Kidney epithelial cell (primary cell): Measurements from ENCODE around the gene MRPL21. TPM values are rescaled to one million over a fixed set of nuclear protein-coding genes. Genes with fewer than 3 reads are reported as not detected.
A peak's percentile ranks its signal among the peaks of the same experiment; 100 is the strongest.

Experiments
- DNase-seq: peaks from one replicate; pipeline ENCODE4 v3.0.0-alpha.2; 2010; ENCODE audit warnings: low read depth
- H3K27me3 ChIP-seq: 2 replicates; pipeline ENCODE4 v1.6.0; 2011; ENCODE audit warnings: low read length; ENCODE audit not compliant: control insufficient read depth, insufficient read depth
- H3K36me3 ChIP-seq: 2 replicates; pipeline ENCODE4 v1.5.1; 2011; ENCODE audit warnings: low read length; ENCODE audit not compliant: control insufficient read depth, insufficient read depth
- H3K4me3 ChIP-seq: 2 replicates; pipeline ENCODE4 v1.5.1; 2011; ENCODE audit warnings: low read depth, mild to moderate bottlenecking, control low read depth, low read length
- total RNA-seq: library from RNA; depleted of rRNA; stranded (reverse); fragments of >200 nt; gene quantifications from 2 replicates; pipeline ENCODE4 v1.2.3, GENCODE V29; 2015
- TF ChIP-seq, protein P1 (sequence below): IDR thresholded peaks from 2 replicates; pipeline ENCODE4 v1.5.1; 2011; ENCODE audit warnings: mild to moderate bottlenecking, moderate library complexity, low read length, control low read depth, inconsistent platforms; ENCODE audit not compliant: insufficient read depth, poor library complexity, severe bottlenecking

MRPL21 gene
- total RNA-seq, result 84.3 and 87.4 TPM in 2 replicates

DNA sequence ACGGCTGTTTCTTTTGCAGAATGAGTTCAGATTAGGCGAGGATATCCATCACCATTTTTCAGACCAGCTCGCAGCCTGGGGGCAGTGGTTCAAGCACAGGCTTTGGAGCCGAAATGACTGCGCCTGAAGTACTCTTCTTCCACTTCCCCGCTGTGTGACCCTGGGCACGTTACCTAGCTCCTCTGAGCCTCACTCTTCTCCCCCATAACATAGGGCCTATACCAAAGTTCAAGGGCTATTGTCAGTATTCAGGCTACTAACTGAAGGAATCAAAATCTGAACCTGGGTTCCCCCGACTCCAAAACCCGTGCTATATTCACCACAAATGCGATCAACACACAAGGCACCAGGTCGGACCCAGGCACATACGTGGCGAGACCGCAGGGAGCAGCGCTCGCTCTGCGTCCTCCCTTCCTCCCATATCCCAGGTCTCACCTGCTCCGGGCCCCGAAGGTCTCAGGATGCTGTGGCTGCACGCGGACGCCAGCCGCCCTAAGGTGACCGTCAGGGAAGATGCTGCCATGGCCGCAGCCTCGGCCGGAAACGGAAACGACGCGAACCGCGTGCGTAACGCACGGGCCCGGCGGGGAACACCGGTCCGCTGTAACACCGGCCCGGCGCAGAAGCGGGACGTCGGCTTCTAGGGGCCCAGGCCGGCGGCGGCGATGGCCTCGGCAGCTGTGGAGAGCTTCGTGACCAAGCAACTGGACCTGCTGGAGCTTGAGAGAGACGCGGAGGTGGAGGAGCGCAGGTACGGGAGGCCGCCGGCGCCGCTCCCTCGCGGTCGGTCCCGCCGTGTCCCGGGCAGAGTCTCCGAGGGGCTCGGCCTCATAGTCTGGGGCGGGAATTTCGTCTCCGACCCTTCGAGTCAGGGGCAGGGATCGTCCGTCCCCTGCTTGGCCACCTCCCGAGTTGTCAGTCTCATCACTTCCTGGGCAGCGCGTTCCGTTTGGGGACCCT lies at the start of gene MRPL21, which contains the start of gene IGHMBP2:
TSS of gene MRPL21 (minus strand) at position 545 of the 960 bp plus-strand sequence. CDS start at position 523, 22 bp downstream.
TSS of gene IGHMBP2 (plus strand) at position 604 of the 960 bp plus-strand sequence. CDS start at position 666, 62 bp downstream.
- H3K36me3 ChIP-seq, result no peaks in the 10 kb centered on the region
- TF ChIP-seq, protein P1, sequence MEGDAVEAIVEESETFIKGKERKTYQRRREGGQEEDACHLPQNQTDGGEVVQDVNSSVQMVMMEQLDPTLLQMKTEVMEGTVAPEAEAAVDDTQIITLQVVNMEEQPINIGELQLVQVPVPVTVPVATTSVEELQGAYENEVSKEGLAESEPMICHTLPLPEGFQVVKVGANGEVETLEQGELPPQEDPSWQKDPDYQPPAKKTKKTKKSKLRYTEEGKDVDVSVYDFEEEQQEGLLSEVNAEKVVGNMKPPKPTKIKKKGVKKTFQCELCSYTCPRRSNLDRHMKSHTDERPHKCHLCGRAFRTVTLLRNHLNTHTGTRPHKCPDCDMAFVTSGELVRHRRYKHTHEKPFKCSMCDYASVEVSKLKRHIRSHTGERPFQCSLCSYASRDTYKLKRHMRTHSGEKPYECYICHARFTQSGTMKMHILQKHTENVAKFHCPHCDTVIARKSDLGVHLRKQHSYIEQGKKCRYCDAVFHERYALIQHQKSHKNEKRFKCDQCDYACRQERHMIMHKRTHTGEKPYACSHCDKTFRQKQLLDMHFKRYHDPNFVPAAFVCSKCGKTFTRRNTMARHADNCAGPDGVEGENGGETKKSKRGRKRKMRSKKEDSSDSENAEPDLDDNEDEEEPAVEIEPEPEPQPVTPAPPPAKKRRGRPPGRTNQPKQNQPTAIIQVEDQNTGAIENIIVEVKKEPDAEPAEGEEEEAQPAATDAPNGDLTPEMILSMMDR, result no peak
- no peaks in the 10 kb centered on the region for H3K27me3 ChIP-seq
- H3K4me3 ChIP-seq, result peak within 1 kb of the TSS; percentile 100
- no peak for DNase-seq

DNA sequence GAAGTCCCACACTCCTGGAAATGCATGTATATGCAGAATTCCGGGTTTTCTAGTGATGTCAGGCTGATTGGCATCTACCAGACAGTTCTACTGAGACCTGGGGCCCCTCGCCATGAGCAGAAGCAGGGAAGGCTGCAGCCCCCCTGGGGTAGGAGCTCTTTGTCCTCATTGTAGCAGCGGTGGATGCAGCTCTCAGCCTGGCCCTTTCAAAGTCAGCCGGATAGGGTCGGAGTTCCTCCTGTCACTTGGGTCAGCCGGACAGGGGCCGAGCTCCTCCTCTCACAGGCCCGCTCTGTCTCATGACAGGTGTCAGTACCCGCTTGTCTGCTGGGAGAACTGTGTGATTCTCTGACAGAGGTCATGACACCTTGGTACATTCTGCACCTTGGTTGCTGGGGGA lies 47.1 kb upstream of the MRPL21 start:
- no peak overlapping the region for H3K4me3 ChIP-seq

DNA sequence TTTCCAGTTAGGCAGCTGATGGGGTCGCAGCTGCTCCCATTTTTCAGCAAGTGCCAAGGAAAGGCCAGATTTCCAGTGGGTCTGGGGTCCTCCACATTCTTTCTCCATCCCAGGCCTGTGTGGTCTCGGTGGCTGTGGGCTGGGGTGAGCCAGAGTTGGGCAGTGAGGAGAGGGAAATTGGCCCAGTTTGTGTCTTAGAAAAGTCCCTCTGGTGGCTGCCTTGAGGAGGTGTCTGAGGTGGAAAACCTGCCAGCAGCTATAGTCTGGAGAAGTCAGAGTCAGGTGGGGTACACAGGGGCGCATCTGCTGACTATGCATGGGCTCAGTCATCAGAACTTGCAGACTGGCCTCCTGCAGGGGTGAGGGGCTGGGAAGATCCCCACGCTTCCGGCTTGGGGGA lies 46.6 kb upstream of the MRPL21 start:
- H3K4me3 ChIP-seq, result no peak overlapping the region
- no peak for DNase-seq

More for the DNA sequence above, 47.1 kb upstream of the MRPL21 start:
- TF ChIP-seq, protein P1, result no peak
- Histone ChIP-seq H3K27me3 (no peaks in the 10 kb centered on the region), H3K36me3 (no peaks in the 10 kb centered on the region)
- DNase-seq, result no peak

DNA sequence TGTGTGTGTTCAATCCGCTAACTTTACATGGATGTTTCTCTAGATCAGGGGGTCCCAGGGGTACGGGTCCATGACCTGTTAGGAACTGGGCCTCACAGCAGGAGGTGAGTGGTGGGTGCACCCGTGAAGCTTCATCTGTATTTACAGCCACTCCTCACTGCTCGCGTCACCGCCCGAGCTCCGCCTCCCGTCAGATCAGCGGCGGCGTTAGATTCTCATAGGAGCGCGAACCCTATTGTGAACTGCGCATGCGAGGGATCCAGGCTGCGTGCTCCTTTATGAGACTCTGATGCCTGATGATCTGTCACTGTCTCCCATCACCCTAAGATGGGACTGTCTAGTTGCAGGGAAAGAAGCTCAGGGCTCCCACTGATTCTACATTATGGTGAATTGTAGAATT lies 45.3 kb upstream of the MRPL21 start:
- Histone ChIP-seq H3K27me3 (no peaks in the 10 kb centered on the region), H3K36me3 (no peaks in the 10 kb centered on the region), H3K4me3 (no peak overlapping the region)
- TF ChIP-seq, protein P1, result no peak
- DNase-seq, result no peak

More for the DNA sequence above, 46.6 kb upstream of the MRPL21 start:
- TF ChIP-seq, protein P1, result peak; percentile 49
- H3K36me3 ChIP-seq, result no peaks in the 10 kb centered on the region
- H3K27me3 ChIP-seq, result no peaks in the 10 kb centered on the region

DNA sequence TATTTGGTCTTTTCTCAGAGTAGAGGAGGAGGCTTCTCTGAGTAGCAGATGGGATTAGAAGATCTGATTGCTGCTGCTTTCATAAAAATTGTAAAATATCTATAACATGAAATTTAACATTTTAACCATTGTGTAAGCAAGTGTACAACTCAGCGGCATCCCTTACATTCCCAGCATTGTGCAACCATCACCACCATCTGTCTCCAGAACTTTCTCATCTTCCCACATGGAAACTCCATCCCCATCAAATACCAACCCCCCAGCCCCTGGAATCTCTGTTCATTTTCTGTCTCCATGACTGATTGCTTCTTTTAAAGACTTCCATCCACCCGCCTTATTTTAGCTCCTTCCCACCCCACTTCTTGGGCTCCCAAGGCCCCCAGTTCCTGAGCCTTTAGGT lies 44.9 kb upstream of the MRPL21 start:
- no peak for DNase-seq
- Histone ChIP-seq H3K4me3 (no peak overlapping the region), H3K27me3 (no peaks in the 10 kb centered on the region), H3K36me3 (no peaks in the 10 kb centered on the region)
- TF ChIP-seq, protein P1, result no peak

DNA sequence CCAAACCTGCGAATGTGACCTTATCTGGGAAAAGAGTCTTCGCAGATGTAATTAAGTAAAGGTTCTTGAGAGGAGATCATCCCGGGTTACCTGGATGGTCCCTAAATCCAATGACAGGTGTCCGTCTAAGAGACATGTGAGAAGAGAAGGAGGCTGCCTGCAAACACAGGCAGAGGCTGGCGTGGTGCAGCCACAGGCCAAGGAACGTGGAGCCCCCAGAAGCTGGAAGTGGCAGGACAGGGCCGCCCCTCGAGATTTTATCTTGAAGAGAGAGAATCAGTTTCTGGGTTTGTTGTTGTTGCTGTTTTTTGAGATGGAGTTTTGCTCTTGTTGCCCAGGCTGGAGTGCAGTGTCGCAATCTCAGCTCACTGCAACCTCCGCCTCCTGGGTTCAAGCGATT lies 43.5 kb upstream of the MRPL21 start:
- Histone ChIP-seq H3K27me3 (no peaks in the 10 kb centered on the region), H3K36me3 (no peaks in the 10 kb centered on the region), H3K4me3 (no peak overlapping the region)
- TF ChIP-seq, protein P1, result no peak
- DNase-seq, result no peak
